CD14-positive monocyte (primary cell): ENCODE results near the gene LDLR. TPM values are rescaled to one million over a fixed set of nuclear protein-coding genes. Genes with fewer than 3 reads are reported as not detected.

ENCODE experiments used
- DNase-seq, 3 donors: peaks; one replicate each; pipeline ENCODE4 v3.0.0-alpha.2; 2011 to 2022
- H2AFZ ChIP-seq: 2 replicates; pipeline ENCODE4 v1.6.0; 2012; ENCODE audit warnings: mild to moderate bottlenecking, low read depth, low read length, inconsistent platforms; ENCODE audit not compliant: insufficient read depth, poor library complexity, severe bottlenecking
- H3K27ac ChIP-seq, 2 donors: 1 replicate in 1 of 2; 2 replicates in 1 of 2; pipeline ENCODE4 v1.5.1; 2012 to 2013; ENCODE audit warnings: low read length in 2 of 2, control low read depth in 1 of 2, inconsistent platforms in 1 of 2, low read depth in 1 of 2, mild to moderate bottlenecking in 1 of 2
- H3K27me3 ChIP-seq, 2 donors: one replicate each; pipeline versions ENCODE4 v1.6.0 to v1.6.1; 2011 to 2013; ENCODE audit warnings: low read length in 2 of 2; ENCODE audit not compliant: control insufficient read depth in 2 of 2, insufficient read depth in 2 of 2
- H3K36me3 ChIP-seq, 2 donors: replicated peaks in 1 of 2; 1 replicate in 1 of 2; 2 replicates in 1 of 2; pipeline versions ENCODE4 v1.5.1 to v1.6.1; 2012 to 2013; ENCODE audit warnings: low read length in 2 of 2, control low read depth in 1 of 2, inconsistent platforms in 1 of 2, mild to moderate bottlenecking in 1 of 2; ENCODE audit not compliant: insufficient read depth in 2 of 2, control insufficient read depth in 1 of 2
- H3K4me1 ChIP-seq, 2 donors: 1 replicate in 1 of 2; 2 replicates in 1 of 2; pipeline versions ENCODE4 v1.5.1 to v1.6.1; 2012 to 2013; ENCODE audit warnings: low read length in 2 of 2, control low read depth in 1 of 2, inconsistent platforms in 1 of 2, mild to moderate bottlenecking in 1 of 2, moderate library complexity in 1 of 2; ENCODE audit not compliant: insufficient read depth in 2 of 2, control insufficient read depth in 1 of 2
- H3K4me2 ChIP-seq: replicated peaks from 2 replicates; pipeline ENCODE3; 2012; ENCODE audit warnings: low read length, moderate library complexity, mild to moderate bottlenecking; ENCODE audit not compliant: poor library complexity, severe bottlenecking; ENCODE audit errors: extremely low read depth
- H3K4me3 ChIP-seq, 3 experiments: fragments of 200-600 bp in 1 of 3; sonication (generic) in 1 of 3; replicated peaks in 1 of 3; 1 replicate in 2 of 3; 2 replicates in 1 of 3; pipeline ENCODE4 v1.5.1; 2011 to 2013; ENCODE audit warnings: low read length in 3 of 3, mild to moderate bottlenecking in 3 of 3, control low read depth in 2 of 3, low read depth in 2 of 3, inconsistent platforms in 1 of 3, moderate library complexity in 1 of 3
- H3K79me2 ChIP-seq: 2 replicates; pipeline ENCODE4 v1.6.0; 2012; ENCODE audit warnings: mild to moderate bottlenecking, control low read depth, inconsistent platforms, low read length, moderate library complexity; ENCODE audit not compliant: insufficient read depth
- H3K9ac ChIP-seq: 2 replicates; pipeline ENCODE4 v1.6.0; 2017; ENCODE audit warnings: low read length, mild to moderate bottlenecking; ENCODE audit not compliant: insufficient read depth, poor library complexity, severe bottlenecking
- H3K9me3 ChIP-seq, 2 donors: replicated peaks in 1 of 2; 1 replicate in 1 of 2; 2 replicates in 1 of 2; pipeline versions ENCODE4 v1.5.1 to v1.6.1; 2012 to 2013; ENCODE audit warnings: low read length in 2 of 2, control low read depth in 1 of 2; ENCODE audit not compliant: control insufficient read depth in 1 of 2, insufficient read depth in 1 of 2
- H4K20me1 ChIP-seq: 2 replicates; pipeline ENCODE4 v1.6.0; 2012; ENCODE audit warnings: mild to moderate bottlenecking, low read length, control low read depth, moderate library complexity; ENCODE audit not compliant: insufficient read depth
- H3K27ac Mint-ChIP-seq, 7 donors: one replicate each; pipeline ENCODE4 v1.8.0; 2020; ENCODE audit warnings: mild to moderate bottlenecking in 7 of 7, mixed read lengths in 7 of 7, moderate library complexity in 6 of 7, inconsistent platforms in 2 of 7
- H3K27me3 Mint-ChIP-seq, 3 donors: one replicate each; pipeline ENCODE4 v1.8.0; 2021 to 2022; ENCODE audit warnings: low read depth in 3 of 3, mild to moderate bottlenecking in 3 of 3, mixed read lengths in 3 of 3, moderate library complexity in 3 of 3, inconsistent platforms in 1 of 3
- H3K36me3 Mint-ChIP-seq, 2 donors: one replicate each; pipeline ENCODE4 v1.8.0; 2020; ENCODE audit warnings: mixed read lengths in 2 of 2, inconsistent platforms in 1 of 2, mild to moderate bottlenecking in 1 of 2
- H3K4me1 Mint-ChIP-seq: one replicate; pipeline ENCODE4 v1.8.0; 2020; ENCODE audit warnings: mild to moderate bottlenecking, mixed read lengths
- H3K4me3 Mint-ChIP-seq, 2 donors: one replicate each; pipeline ENCODE4 v1.8.0; 2020; ENCODE audit warnings: mild to moderate bottlenecking in 2 of 2, mixed read lengths in 2 of 2, moderate library complexity in 1 of 2
- H3K9me3 Mint-ChIP-seq, 7 donors: one replicate each; pipeline ENCODE4 v1.8.0; 2020 to 2022; ENCODE audit warnings: mixed read lengths in 7 of 7, mild to moderate bottlenecking in 6 of 7, moderate library complexity in 6 of 7, inconsistent platforms in 2 of 7
- WGBS: methylation state at CpG from one replicate; pipeline ENCODE4 v1.1.5; 2013; ENCODE audit warnings: missing lambda C conversion rate; ENCODE audit not compliant: insufficient coverage; 5-methylcytosine and 5-hydroxymethylcytosine counted together
- intact Hi-C, 2 donors: fragments of 100-400 bp; cut with micrococcal nuclease; formaldehyde crosslinking; loops; one replicate each; pipeline versions ENCODE4 v1.15.0 to v1.15.1; 2023
- polyA plus RNA-seq, 3 donors: library from polyadenylated mRNA; depleted of rRNA in 1 of 3; unstranded in 2 of 3; stranded (reverse) in 1 of 3; fragments of 300-500 nt in 2 of 3; fragments of >200 nt in 1 of 3; fragmentation: Illumina TruSeq in 2 of 3; gene quantifications; 1 replicate in 2 of 3; 2 replicates in 1 of 3; pipeline ENCODE4 v1.2.3, GENCODE V29; 2012 to 2021
- TF ChIP-seq, protein P1 (sequence below): fragments of 200-600 bp; IDR thresholded peaks from one replicate; pipeline ENCODE4 v1.8.0; 2022; ENCODE audit warnings: antibody characterized with exemption, mild to moderate bottlenecking

LDLR gene
- polyA plus RNA-seq, 3 donors, result 14.3 to 21.2 (median 19.8) TPM

DNA sequence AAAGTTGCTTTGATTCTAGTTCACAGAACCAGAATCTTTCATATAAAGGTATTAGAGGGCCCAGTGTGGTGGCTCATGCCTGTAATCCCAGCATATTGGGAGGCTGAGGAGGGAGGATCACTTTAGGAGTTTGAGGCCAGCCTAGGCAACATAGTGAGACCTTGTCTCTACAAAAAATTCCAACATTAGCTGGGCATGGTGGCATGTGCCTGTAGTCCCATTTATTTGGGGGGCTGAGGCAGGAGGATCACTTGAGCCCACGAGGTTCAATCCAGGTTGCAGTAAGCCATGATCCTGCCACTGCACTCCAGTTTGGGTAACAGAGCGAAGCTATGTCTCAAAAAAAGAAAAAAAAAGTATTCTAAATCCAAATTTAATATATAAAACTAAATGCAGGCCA lies 9.1 kb downstream of the LDLR start:
- peaks cover 0 to 2% (median 1%) of the 10 kb centered on the region in 3 donors for H3K27me3 Mint-ChIP-seq
- no peak overlapping the region for H3K4me2 ChIP-seq
- peaks cover 5% of the 10 kb centered on the region for H4K20me1 ChIP-seq
- H3K36me3 Mint-ChIP-seq, result peaks cover 35 to 68% of the 10 kb centered on the region in 2 donors
- no peak overlapping the region for H3K4me3 Mint-ChIP-seq
- H3K79me2 ChIP-seq, result peaks cover 36% of the 10 kb centered on the region
- no peak overlapping the region for H3K27ac Mint-ChIP-seq
- TF ChIP-seq, protein P1, sequence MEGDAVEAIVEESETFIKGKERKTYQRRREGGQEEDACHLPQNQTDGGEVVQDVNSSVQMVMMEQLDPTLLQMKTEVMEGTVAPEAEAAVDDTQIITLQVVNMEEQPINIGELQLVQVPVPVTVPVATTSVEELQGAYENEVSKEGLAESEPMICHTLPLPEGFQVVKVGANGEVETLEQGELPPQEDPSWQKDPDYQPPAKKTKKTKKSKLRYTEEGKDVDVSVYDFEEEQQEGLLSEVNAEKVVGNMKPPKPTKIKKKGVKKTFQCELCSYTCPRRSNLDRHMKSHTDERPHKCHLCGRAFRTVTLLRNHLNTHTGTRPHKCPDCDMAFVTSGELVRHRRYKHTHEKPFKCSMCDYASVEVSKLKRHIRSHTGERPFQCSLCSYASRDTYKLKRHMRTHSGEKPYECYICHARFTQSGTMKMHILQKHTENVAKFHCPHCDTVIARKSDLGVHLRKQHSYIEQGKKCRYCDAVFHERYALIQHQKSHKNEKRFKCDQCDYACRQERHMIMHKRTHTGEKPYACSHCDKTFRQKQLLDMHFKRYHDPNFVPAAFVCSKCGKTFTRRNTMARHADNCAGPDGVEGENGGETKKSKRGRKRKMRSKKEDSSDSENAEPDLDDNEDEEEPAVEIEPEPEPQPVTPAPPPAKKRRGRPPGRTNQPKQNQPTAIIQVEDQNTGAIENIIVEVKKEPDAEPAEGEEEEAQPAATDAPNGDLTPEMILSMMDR, result no peak
- intact Hi-C loops, result no loop called here
- H3K4me3 ChIP-seq, result no peak overlapping the region
- no peak overlapping the region for H3K27ac ChIP-seq
- H3K4me1 ChIP-seq, result peaks cover 36 to 41% of the 10 kb centered on the region in 2 donors
- H3K4me1 Mint-ChIP-seq, result peaks cover 33% of the 10 kb centered on the region
- H2AFZ ChIP-seq, result no peak overlapping the region
- H3K9me3 Mint-ChIP-seq, result peaks cover 0 to 5% (median 0%) of the 10 kb centered on the region in 7 donors
- no CpG with 5 or more reads among the region's 2 CpGs for WGBS
- H3K36me3 ChIP-seq, result peaks cover 13 to 30% of the 10 kb centered on the region in 2 donors
- no peaks in the 10 kb centered on the region for H3K27me3 ChIP-seq
- no peak for DNase-seq
- H3K9ac ChIP-seq, result no peak overlapping the region
- no peaks in the 10 kb centered on the region for H3K9me3 ChIP-seq

DNA sequence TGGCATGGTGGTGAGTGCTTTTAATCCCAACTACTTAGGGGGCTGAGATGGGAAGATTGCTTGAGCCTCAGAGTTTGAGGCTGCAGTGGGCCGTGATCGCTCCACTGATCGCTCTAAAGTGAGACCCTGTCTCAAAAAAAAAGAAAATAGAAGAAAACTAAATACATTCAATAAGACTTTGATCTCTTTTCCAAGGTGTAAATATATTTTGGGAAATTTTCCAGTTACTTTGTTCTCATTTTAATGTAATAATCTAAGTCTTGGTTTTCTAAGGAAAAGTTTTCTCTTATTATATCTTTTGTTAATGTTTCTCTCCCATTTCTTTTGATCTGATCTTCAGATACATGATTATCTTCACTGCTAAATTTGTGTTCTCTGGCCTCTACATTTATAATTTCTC lies 9.6 kb downstream of the LDLR start:
- Histone ChIP-seq H4K20me1 (no peaks in the 10 kb centered on the region), H3K27ac (no peak overlapping the region), H3K9me3 (no peaks in the 10 kb centered on the region), H2AFZ (no peak overlapping the region), H3K9ac (no peak overlapping the region), H3K4me2 (no peak overlapping the region), H3K36me3 (peaks cover 13 to 36% of the 10 kb centered on the region in 2 donors), H3K4me1 (peaks cover 31 to 36% of the 10 kb centered on the region in 2 donors), H3K27me3 (no peaks in the 10 kb centered on the region), H3K4me3 (no peak overlapping the region), H3K79me2 (peaks cover 36% of the 10 kb centered on the region)
- H3K36me3 Mint-ChIP-seq, result peaks cover 40 to 73% of the 10 kb centered on the region in 2 donors
- no peak overlapping the region for H3K27ac Mint-ChIP-seq
- no CpG with 5 or more reads among the region's 3 CpGs for whole genome bisulfite sequencing
- peaks cover 0 to 2% (median 1%) of the 10 kb centered on the region in 3 donors for H3K27me3 Mint-ChIP-seq
- intact Hi-C loops, result no loop called here
- TF ChIP-seq, protein P1, result no peak
- H3K9me3 Mint-ChIP-seq, result peaks cover 0 to 5% (median 0%) of the 10 kb centered on the region in 7 donors
- H3K4me3 Mint-ChIP-seq, result no peak overlapping the region
- no peak for DNase-seq
- peaks cover 28% of the 10 kb centered on the region for H3K4me1 Mint-ChIP-seq
